ENCODE measurements around the gene PLXNA4.

DNA sequence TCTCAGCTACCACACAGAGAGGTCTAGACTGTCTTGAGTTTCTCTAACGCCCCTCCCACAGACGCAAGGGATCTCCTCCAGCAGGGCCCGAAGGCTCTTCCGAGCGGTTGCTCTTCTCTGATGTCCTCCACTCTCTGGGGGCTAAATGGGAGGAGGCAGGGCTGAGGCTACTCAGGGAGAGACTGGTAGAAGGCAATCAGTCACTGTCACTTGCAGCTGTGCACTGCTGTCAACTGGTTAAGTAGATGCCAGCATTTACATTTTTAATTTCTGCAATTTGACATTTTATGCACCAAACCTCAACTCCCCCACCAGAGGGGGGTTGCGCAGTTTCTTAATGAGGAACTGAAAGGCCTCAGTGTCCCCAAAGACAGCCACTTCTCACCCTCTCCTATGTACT lies 442.8 kb downstream of the PLXNA4 start:
- TF ChIP-seq EZH2 (IDR thresholded peaks at IDR 0.05; ENCODE audit: low read length): no peak
- TF ChIP-seq, protein P1, sequence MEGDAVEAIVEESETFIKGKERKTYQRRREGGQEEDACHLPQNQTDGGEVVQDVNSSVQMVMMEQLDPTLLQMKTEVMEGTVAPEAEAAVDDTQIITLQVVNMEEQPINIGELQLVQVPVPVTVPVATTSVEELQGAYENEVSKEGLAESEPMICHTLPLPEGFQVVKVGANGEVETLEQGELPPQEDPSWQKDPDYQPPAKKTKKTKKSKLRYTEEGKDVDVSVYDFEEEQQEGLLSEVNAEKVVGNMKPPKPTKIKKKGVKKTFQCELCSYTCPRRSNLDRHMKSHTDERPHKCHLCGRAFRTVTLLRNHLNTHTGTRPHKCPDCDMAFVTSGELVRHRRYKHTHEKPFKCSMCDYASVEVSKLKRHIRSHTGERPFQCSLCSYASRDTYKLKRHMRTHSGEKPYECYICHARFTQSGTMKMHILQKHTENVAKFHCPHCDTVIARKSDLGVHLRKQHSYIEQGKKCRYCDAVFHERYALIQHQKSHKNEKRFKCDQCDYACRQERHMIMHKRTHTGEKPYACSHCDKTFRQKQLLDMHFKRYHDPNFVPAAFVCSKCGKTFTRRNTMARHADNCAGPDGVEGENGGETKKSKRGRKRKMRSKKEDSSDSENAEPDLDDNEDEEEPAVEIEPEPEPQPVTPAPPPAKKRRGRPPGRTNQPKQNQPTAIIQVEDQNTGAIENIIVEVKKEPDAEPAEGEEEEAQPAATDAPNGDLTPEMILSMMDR (optimal IDR thresholded peaks at IDR 0.05 in 1 of 3, IDR thresholded peaks at IDR 0.05 in 1 of 3, conservative IDR thresholded peaks at IDR 0.05 in 1 of 3; ENCODE audit: extremely low read depth in 1 of 3, insufficient read depth in 2 of 3, low read length in 3 of 3): no peak

All from keratinocyte (primary cell).